K562 (cell line): Measurements from ENCODE around the gene TSC1. TPM values are rescaled to one million over a fixed set of nuclear protein-coding genes. Genes with fewer than 3 reads are reported as not detected.

Experiments
- ATAC-seq: fragments of 200-7000 bp; cut with Tn5 transposase; 3 replicates; pipeline ENCODE4 v1.9.1; 2020; ENCODE audit warnings: moderate library complexity
- BruUV-seq: library from RNA; stranded (reverse); fragments of 400-500 nt; replicated peaks from 2 replicates; lab custom pipeline; 2021; lab: Mats Ljungman, UMichigan
- CTCF ChIA-PET: fragments of 300-600 bp; formaldehyde crosslinking; extraction: SDS; loops from one replicate; lab custom pipeline; 2021; ENCODE audit warnings: low intra/inter-chr PET ratio; lab: Yijun Ruan, JAX
- POLR2A ChIA-PET: fragments of 300-600, 350-650 bp; sonication (Branson Sonifier 250); formaldehyde crosslinking; extraction: SDS; loops from one replicate; lab custom pipeline; 2021; ENCODE audit warnings: antibody characterized with exemption, inconsistent platforms; lab: Yijun Ruan, JAX
- DNase-seq, 4 experiments: peaks; one replicate each; pipeline versions ENCODE4 v3.0.0 to v3.0.0-alpha.2; 2011 to 2018; ENCODE audit warnings: low spot score in 3 of 4, mixed read lengths in 3 of 4; ENCODE audit errors: extremely low read depth in 1 of 4
- FAIRE-seq: peaks from 2 replicates; lab custom pipeline; 2011; peaks lifted over from hg19 to GRCh38; lab: Jason Lieb, UNC
- H2AFZ ChIP-seq: 2 replicates; pipeline ENCODE4 v1.6.0; 2011; ENCODE audit warnings: low read depth, low read length, control low read depth, inconsistent platforms
- H3K27ac ChIP-seq: fragments of 200-600 bp; 3 replicates; pipeline ENCODE4 v1.8.0; 2011; ENCODE audit warnings: low read depth, mild to moderate bottlenecking, control low read depth, inconsistent platforms, low read length, moderate library complexity, mixed read lengths; ENCODE audit errors: extremely low read depth
- H3K27me3 ChIP-seq, 2 experiments: fragments of 300-600 bp in 1 of 2; 2 replicates in 1 of 2; 3 replicates in 1 of 2; pipeline versions ENCODE4 v1.6.0 to v1.8.0; 2011; ENCODE audit warnings: inconsistent platforms in 2 of 2, low read length in 2 of 2, mild to moderate bottlenecking in 1 of 2, mixed read lengths in 1 of 2, moderate library complexity in 1 of 2; ENCODE audit not compliant: control insufficient read depth in 2 of 2, insufficient read depth in 2 of 2
- H3K36me3 ChIP-seq: fragments of 300-600 bp; 3 replicates; pipeline ENCODE4 v1.8.0; 2011; ENCODE audit warnings: mild to moderate bottlenecking, low read length, inconsistent platforms; ENCODE audit not compliant: control insufficient read depth, insufficient read depth
- H3K4me1 ChIP-seq, 2 experiments: fragments of 200-600 bp in 1 of 2; replicated peaks in 1 of 2; 2 replicates in 1 of 2; 3 replicates in 1 of 2; pipeline versions ENCODE4 v1.5.1 to v1.8.0; 2011; ENCODE audit warnings: inconsistent platforms in 2 of 2, low read length in 2 of 2, mild to moderate bottlenecking in 1 of 2, mixed read lengths in 1 of 2, moderate library complexity in 1 of 2; ENCODE audit not compliant: control insufficient read depth in 2 of 2, insufficient read depth in 2 of 2
- H3K4me2 ChIP-seq: 2 replicates; pipeline ENCODE4 v1.6.1; 2011; ENCODE audit warnings: low read length, control low read depth, inconsistent platforms, mixed read lengths; ENCODE audit not compliant: insufficient read depth
- H3K4me3 ChIP-seq: fragments of 200-600 bp; sonication (generic), shearing (Covaris generic); 2 replicates; pipeline ENCODE4 v1.5.1; 2016; ENCODE audit warnings: control low read depth, inconsistent platforms
- H3K79me2 ChIP-seq: fragments of 200-600 bp; 3 replicates; pipeline ENCODE4 v1.8.0; 2011; ENCODE audit warnings: low read length, inconsistent platforms; ENCODE audit not compliant: control insufficient read depth, insufficient read depth
- H3K9ac ChIP-seq, 2 experiments: 2 replicates each; pipeline versions ENCODE4 v1.6.0 to v1.6.1; 2011; ENCODE audit warnings: low read depth in 2 of 2, low read length in 2 of 2, control low read depth in 1 of 2, inconsistent platforms in 1 of 2, mild to moderate bottlenecking in 1 of 2, mixed read lengths in 1 of 2; ENCODE audit not compliant: insufficient read depth in 1 of 2
- H3K9me1 ChIP-seq: one replicate; pipeline ENCODE4 v1.6.0; 2011; ENCODE audit warnings: inconsistent platforms, mild to moderate bottlenecking, low read length, moderate library complexity; ENCODE audit not compliant: control insufficient read depth, insufficient read depth
- H3K9me3 ChIP-seq: replicated peaks from 2 replicates; pipeline ENCODE4 v1.5.1; 2011; ENCODE audit warnings: low read depth, low read length, inconsistent platforms; ENCODE audit not compliant: control insufficient read depth, insufficient read depth
- H4K20me1 ChIP-seq: replicated peaks from 2 replicates; pipeline ENCODE4 v1.6.1; 2011; ENCODE audit warnings: low read length, inconsistent platforms, mixed read lengths; ENCODE audit not compliant: control insufficient read depth, insufficient read depth
- ATF3 ChIP-seq, 2 experiments: fragments of 450-650 bp in 1 of 2; sonication (generic) in 1 of 2; formaldehyde crosslinking in 1 of 2; IDR thresholded peaks in 1 of 2; conservative IDR thresholded peaks in 1 of 2; 2 replicates each; pipeline versions ENCODE4 v1.6.1 to v1.8.1; 2016 to 2023; ENCODE audit warnings: mild to moderate bottlenecking in 2 of 2, moderate library complexity in 2 of 2, inconsistent platforms in 1 of 2, missing genetic modification reagents in 1 of 2
- DDX20 ChIP-seq: fragments of 450-650 bp; IDR thresholded peaks from 2 replicates; pipeline ENCODE4 v1.6.1; 2016; ENCODE audit warnings: missing genetic modification characterization, low read depth, mild to moderate bottlenecking, missing compliant biosample characterization, moderate library complexity
- ETV5 ChIP-seq: sonication (generic); formaldehyde crosslinking; IDR thresholded peaks from 2 replicates; pipeline ENCODE4 v1.4.0; 2020; ENCODE audit warnings: low read depth, mild to moderate bottlenecking, missing genetic modification reagents
- HDAC1 ChIP-seq, 2 experiments: fragments of 450-650 bp; IDR thresholded peaks; 2 replicates each; pipeline ENCODE4 v1.6.1; 2016 to 2017; ENCODE audit warnings: inconsistent platforms in 1 of 2, mild to moderate bottlenecking in 1 of 2, moderate library complexity in 1 of 2
- KDM1A ChIP-seq, 2 experiments: fragments of 450-650 bp; IDR thresholded peaks; 2 replicates each; pipeline ENCODE4 v1.6.1; 2016; ENCODE audit warnings: mild to moderate bottlenecking in 2 of 2
- NFIC ChIP-seq: fragments of 450-650 bp; IDR thresholded peaks from 2 replicates; pipeline ENCODE4 v1.6.1; 2017; ENCODE audit warnings: mild to moderate bottlenecking, inconsistent platforms
- POLR2H ChIP-seq: IDR thresholded peaks from 2 replicates; pipeline ENCODE4 v1.6.1; 2016; ENCODE audit warnings: missing genetic modification characterization, low read depth, mild to moderate bottlenecking, control low read depth, missing compliant biosample characterization, moderate library complexity
- SIN3A ChIP-seq, 2 experiments: fragments of 150-350 bp in 1 of 2; IDR thresholded peaks; 2 replicates each; pipeline ENCODE4 v1.6.1; 2011 to 2016; ENCODE audit warnings: borderline replicate concordance in 2 of 2, low read depth in 2 of 2, low read length in 2 of 2, mild to moderate bottlenecking in 2 of 2, moderate library complexity in 2 of 2; ENCODE audit not compliant: control insufficient read depth in 1 of 2
- TEAD1 ChIP-seq, 2 experiments: fragments of 450-650 bp in 1 of 2; sonication (generic) in 1 of 2; formaldehyde crosslinking; IDR thresholded peaks; 2 replicates each; pipeline versions ENCODE4 v1.4.0 to v1.8.0; 2020 to 2022; ENCODE audit warnings: mild to moderate bottlenecking in 2 of 2, missing genetic modification reagents in 1 of 2
- ZNF146 ChIP-seq: IDR thresholded peaks from one replicate; pipeline ENCODE4 v1.6.1; 2018; ENCODE audit warnings: missing compliant biosample characterization; ENCODE audit not compliant: unreplicated experiment
- WGBS: fragments of 100-300 bp; shearing (Covaris generic); methylation state at CpG from one replicate; pipeline ENCODE4 v1.1.6; 2016; ENCODE audit warnings: low coverage, mixed read lengths; ENCODE audit not compliant: insufficient coverage; ENCODE audit errors: missing lambda C conversion rate; 5-methylcytosine and 5-hydroxymethylcytosine counted together
- in situ Hi-C: fragments of 300-500 bp; cut with MboI; formaldehyde crosslinking; loops from 4 replicates; pipeline ENCODE4 v1.15.0; 2018; ENCODE audit warnings: inconsistent platforms, mixed read lengths
- intact Hi-C: fragments of 100-400 bp; cut with micrococcal nuclease; formaldehyde crosslinking; loops from 2 replicates; pipeline ENCODE4 v1.14.2; 2022
- polyA plus RNA-seq, 8 experiments: library from polyadenylated mRNA; depleted of rRNA in 4 of 8; stranded (reverse) in 5 of 8; unstranded in 3 of 8; fragments of >200 nt; fragmentation: Nextera tagmentation in 2 of 8; fragmentation: Illumina TruSeq in 1 of 8; extraction: Ambion mirVana in 2 of 8; extraction: Trizol in 1 of 8; gene quantifications; 2 replicates each; pipeline versions ENCODE4 v1.2.1 to v1.2.3, GENCODE V29; 2011 to 2014; ENCODE audit warnings: inconsistent platforms in 1 of 8, missing spikeins in 1 of 8
- total RNA-seq, 7 experiments: library from RNA; depleted of rRNA in 6 of 7; stranded (reverse); fragments of >200 nt in 6 of 7; fragmentation: Illumina TruSeq in 2 of 7; extraction: Trizol in 2 of 7; gene quantifications; 2 replicates each; pipeline versions ENCODE4 v1.2.1 to v1.2.3, GENCODE V29; 2011 to 2021; ENCODE audit warnings: low replicate concordance in 1 of 7
- TF ChIP-seq, protein P1 (sequence below): fragments of 450-650 bp; IDR thresholded peaks from 2 replicates; pipeline ENCODE4 v1.6.1; 2016; ENCODE audit warnings: low read depth, mild to moderate bottlenecking, moderate library complexity
- TF ChIP-seq, protein P2 (sequence below): fragments of 250-450 bp; sonication (Bioruptor Pico); IDR thresholded peaks from 2 replicates; pipeline ENCODE4 v1.4.0; 2020; ENCODE audit warnings: mild to moderate bottlenecking, moderate library complexity, borderline replicate concordance

TSC1 gene
- total and polyA plus RNA-seq, 9 of the 15 experiments (the other 6 are each of a cell fraction or from before 2014, with no cell fraction given): 6.9 to 37.6 (median 18.6) TPM

DNA sequence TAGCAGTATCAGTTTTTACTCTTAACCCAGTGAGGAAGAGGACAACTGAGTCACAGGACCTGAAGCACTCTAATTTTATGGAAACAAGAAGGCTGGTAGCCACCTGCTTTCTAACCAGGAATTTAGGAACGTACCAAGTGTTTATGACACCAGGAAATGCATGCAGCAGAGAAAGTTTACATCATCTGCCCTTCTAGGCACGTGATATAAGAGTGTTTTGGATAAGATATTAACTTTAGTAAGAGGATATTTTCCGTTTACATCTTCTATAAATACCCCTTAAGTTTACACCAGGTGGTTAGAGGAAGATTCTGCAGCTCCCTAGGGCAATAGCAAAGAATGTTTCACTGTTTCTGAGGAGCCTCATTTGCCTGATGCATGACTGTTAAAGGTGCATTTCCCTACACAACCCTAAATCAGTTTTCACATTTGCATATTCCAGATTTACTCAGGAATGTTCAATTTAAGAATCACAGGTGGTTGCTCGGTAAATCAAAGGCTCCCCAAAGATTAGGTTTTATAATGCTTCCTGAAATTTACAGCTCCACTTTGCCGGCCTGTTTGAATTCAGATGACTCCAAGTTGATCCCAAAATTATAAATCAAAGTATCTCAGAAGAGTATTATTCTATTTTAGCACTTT, 1.8 kb downstream of the TSC1 start:
- Histone ChIP-seq H3K79me2 (peaks cover 61% of the 10 kb centered on the region), H3K9ac (no peak overlapping the region), H3K9me1 (no peaks in the 10 kb centered on the region), H3K4me2 (peak overlapping the region; percentile 55; the same call in 1 of the 2 replicates), H3K4me1 (peaks cover 9 to 24% of the 10 kb centered on the region in 2 experiments), H3K27me3 (no peaks in the 10 kb centered on the region), H4K20me1 (no peaks in the 10 kb centered on the region), H3K4me3 (no peak overlapping the region), H2AFZ (no peak overlapping the region), H3K9me3 (no peaks in the 10 kb centered on the region), H3K27ac (no peak overlapping the region), H3K36me3 (0 out of 3 replicates have a peak, but pooled peaks cover 3% of the 10 kb centered on the region)
- intact Hi-C loops: no loop called here
- ATAC-seq: no peak
- FAIRE-seq: no peak
- ChIA-PET CTCF (interaction anchor here (1.2 kb wide), 1 partner anchor 32 kb away, joined by 5 read pairs; no protein-coding TSS in a partner anchor), POLR2A (interaction anchor here (0.7 to 2.6 kb wide), 6 partner anchors 8 to 457 kb away, joined by 3 to 19 read pairs (median 3); partner anchors contain the start of gene GFI1B)
- whole genome bisulfite sequencing: 17% methylated on average over 5 of the region's 5 CpGs
- no peak for DNase-seq
- no TSS peak for BruUV-seq
- in situ Hi-C loops: no loop called here
- TF ChIP-seq POLR2H (tag) (no peak), ZNF146 (CRISPR knock-in tag) (no peak), KDM1A (IDR thresholded peaks at IDR 0.05) (peak; percentile 91 to 92), ETV5 (CRISPR knock-in tag) (no peak), NFIC (no peak), HDAC1 (IDR thresholded peaks at IDR 0.05) (peak in 1 of 2 experiments; percentile 54; a peak in 1 of 4 replicates), DDX20 (tag) (no peak), ATF3 (IDR thresholded peaks at IDR 0.05) (peak; percentile 20; the same call in 1 of the 2 replicates), ATF3 (CRISPR knock-in tag; conservative IDR thresholded peaks at IDR 0.05) (no peak), SIN3A (IDR thresholded peaks at IDR 0.05; ENCODE audit: borderline replicate concordance in 2 of 2, control insufficient read depth in 1 of 2, low read depth in 2 of 2, low read length in 2 of 2) (no peak), TEAD1 (CRISPR knock-in tag; IDR thresholded peaks at IDR 0.05) (0 out of 4 replicates have a peak, but pooled peaks of 1 of the 2 experiments have one; percentile 37)
- TF ChIP-seq, protein P1, sequence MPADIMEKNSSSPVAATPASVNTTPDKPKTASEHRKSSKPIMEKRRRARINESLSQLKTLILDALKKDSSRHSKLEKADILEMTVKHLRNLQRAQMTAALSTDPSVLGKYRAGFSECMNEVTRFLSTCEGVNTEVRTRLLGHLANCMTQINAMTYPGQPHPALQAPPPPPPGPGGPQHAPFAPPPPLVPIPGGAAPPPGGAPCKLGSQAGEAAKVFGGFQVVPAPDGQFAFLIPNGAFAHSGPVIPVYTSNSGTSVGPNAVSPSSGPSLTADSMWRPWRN: no peak
- TF ChIP-seq, protein P2, sequence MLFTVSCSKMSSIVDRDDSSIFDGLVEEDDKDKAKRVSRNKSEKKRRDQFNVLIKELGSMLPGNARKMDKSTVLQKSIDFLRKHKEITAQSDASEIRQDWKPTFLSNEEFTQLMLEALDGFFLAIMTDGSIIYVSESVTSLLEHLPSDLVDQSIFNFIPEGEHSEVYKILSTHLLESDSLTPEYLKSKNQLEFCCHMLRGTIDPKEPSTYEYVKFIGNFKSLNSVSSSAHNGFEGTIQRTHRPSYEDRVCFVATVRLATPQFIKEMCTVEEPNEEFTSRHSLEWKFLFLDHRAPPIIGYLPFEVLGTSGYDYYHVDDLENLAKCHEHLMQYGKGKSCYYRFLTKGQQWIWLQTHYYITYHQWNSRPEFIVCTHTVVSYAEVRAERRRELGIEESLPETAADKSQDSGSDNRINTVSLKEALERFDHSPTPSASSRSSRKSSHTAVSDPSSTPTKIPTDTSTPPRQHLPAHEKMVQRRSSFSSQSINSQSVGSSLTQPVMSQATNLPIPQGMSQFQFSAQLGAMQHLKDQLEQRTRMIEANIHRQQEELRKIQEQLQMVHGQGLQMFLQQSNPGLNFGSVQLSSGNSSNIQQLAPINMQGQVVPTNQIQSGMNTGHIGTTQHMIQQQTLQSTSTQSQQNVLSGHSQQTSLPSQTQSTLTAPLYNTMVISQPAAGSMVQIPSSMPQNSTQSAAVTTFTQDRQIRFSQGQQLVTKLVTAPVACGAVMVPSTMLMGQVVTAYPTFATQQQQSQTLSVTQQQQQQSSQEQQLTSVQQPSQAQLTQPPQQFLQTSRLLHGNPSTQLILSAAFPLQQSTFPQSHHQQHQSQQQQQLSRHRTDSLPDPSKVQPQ (CRISPR knock-in tag): no peak
